Measurements from ENCODE around the gene MED27. TPM values are rescaled to one million over a fixed set of nuclear protein-coding genes. Genes with fewer than 3 reads are reported as not detected.

MED27 gene
- total RNA-seq, 1 experiment from 2014 or later, result 30.4 TPM

GRCh38 chr9:131997779-131998178, 81.9 kb downstream of the MED27 start:
- no peak for DNase-seq
- Mint-ChIP-seq H3K27me3 (ENCODE audit: insufficient read depth, unreplicated experiment) (no peaks in the 10 kb centered on the region), H3K27ac (ENCODE audit: unreplicated experiment) (no peak overlapping the region), H3K4me1 (ENCODE audit: low read depth, unreplicated experiment) (no peaks in the 10 kb centered on the region), H3K36me3 (ENCODE audit: insufficient read depth, unreplicated experiment) (no peaks in the 10 kb centered on the region), H3K4me3 (ENCODE audit: unreplicated experiment) (no peak overlapping the region), H3K9me3 (ENCODE audit: unreplicated experiment) (no peaks in the 10 kb centered on the region)
- Histone ChIP-seq H3K4me3 (ENCODE audit: low read depth, low read length) (no peak overlapping the region), H3K27me3 (replicated peaks; ENCODE audit: control insufficient read depth, insufficient read depth, low read length) (no peaks in the 10 kb centered on the region), H3K4me1 (no peaks in the 10 kb centered on the region), H3K9me3 (no peaks in the 10 kb centered on the region), H3K36me3 (ENCODE audit: control insufficient read depth, insufficient read depth, low read length) (no peaks in the 10 kb centered on the region)
- no TSS peak for BruUV-seq (replicated peaks)
- POLR2A ChIA-PET, result no interaction called here
- TF ChIP-seq CTCF (IDR thresholded peaks at IDR 0.05; ENCODE audit: insufficient read depth in 1 of 2, low read depth in 1 of 2, low read length in 1 of 2, severe bottlenecking in 1 of 2, unreplicated experiment in 1 of 2), result no peak
- intact Hi-C loops (cut with micrococcal nuclease; ENCODE audit: unreplicated experiment), result no loop called here
- CTCF ChIA-PET, result no interaction called here

- Mint-ChIP-seq H3K27me3 (ENCODE audit: insufficient read depth, unreplicated experiment) (no peaks in the 10 kb centered on the region), H3K4me3 (ENCODE audit: unreplicated experiment) (no peak overlapping the region), H3K4me1 (ENCODE audit: low read depth, unreplicated experiment) (no peaks in the 10 kb centered on the region), H3K9me3 (ENCODE audit: unreplicated experiment) (no peaks in the 10 kb centered on the region), H3K27ac (ENCODE audit: unreplicated experiment) (no peak overlapping the region), H3K36me3 (ENCODE audit: insufficient read depth, unreplicated experiment) (no peaks in the 10 kb centered on the region)
- POLR2A ChIA-PET, result no interaction called here
- no peak for TF ChIP-seq CTCF (IDR thresholded peaks at IDR 0.05; ENCODE audit: insufficient read depth in 1 of 2, low read depth in 1 of 2, low read length in 1 of 2, severe bottlenecking in 1 of 2, unreplicated experiment in 1 of 2)
- BruUV-seq (replicated peaks), result no TSS peak
- H3K9me3 ChIP-seq, result no peaks in the 10 kb centered on the region
- no peak for DNase-seq
- no peak overlapping the region for H3K4me3 ChIP-seq (ENCODE audit: low read depth, low read length)
- no peaks in the 10 kb centered on the region for H3K4me1 ChIP-seq
- no peaks in the 10 kb centered on the region for H3K27me3 ChIP-seq (replicated peaks; ENCODE audit: control insufficient read depth, insufficient read depth, low read length)
- H3K36me3 ChIP-seq (ENCODE audit: control insufficient read depth, insufficient read depth, low read length), result no peaks in the 10 kb centered on the region
- intact Hi-C loops (cut with micrococcal nuclease; ENCODE audit: unreplicated experiment), result no loop called here
- CTCF ChIA-PET, result no interaction called here
Observed at GRCh38 chr9:131997076-131997475, 82.6 kb downstream of the MED27 start.

- Mint-ChIP-seq H3K4me3 (ENCODE audit: unreplicated experiment) (no peak overlapping the region), H3K27me3 (ENCODE audit: insufficient read depth, unreplicated experiment) (no peaks in the 10 kb centered on the region), H3K36me3 (ENCODE audit: insufficient read depth, unreplicated experiment) (no peaks in the 10 kb centered on the region), H3K9me3 (ENCODE audit: unreplicated experiment) (no peaks in the 10 kb centered on the region), H3K27ac (ENCODE audit: unreplicated experiment) (no peak overlapping the region), H3K4me1 (ENCODE audit: low read depth, unreplicated experiment) (no peaks in the 10 kb centered on the region)
- Histone ChIP-seq H3K36me3 (ENCODE audit: control insufficient read depth, insufficient read depth, low read length) (no peaks in the 10 kb centered on the region), H3K4me3 (ENCODE audit: low read depth, low read length) (no peak overlapping the region), H3K27me3 (replicated peaks; ENCODE audit: control insufficient read depth, insufficient read depth, low read length) (no peaks in the 10 kb centered on the region), H3K9me3 (no peaks in the 10 kb centered on the region), H3K4me1 (no peaks in the 10 kb centered on the region)
- DNase-seq, result no peak
- BruUV-seq (replicated peaks), result no TSS peak
- CTCF ChIA-PET, result no interaction called here
- no peak for TF ChIP-seq CTCF (IDR thresholded peaks at IDR 0.05; ENCODE audit: insufficient read depth in 1 of 2, low read depth in 1 of 2, low read length in 1 of 2, severe bottlenecking in 1 of 2, unreplicated experiment in 1 of 2)
- intact Hi-C loops (cut with micrococcal nuclease; ENCODE audit: unreplicated experiment), result no loop called here
- POLR2A ChIA-PET, result no interaction called here
Observed at GRCh38 chr9:131995382-131995781, 84.3 kb downstream of the MED27 start.
